ENCODE results near the gene EPC1. TPM values are rescaled to one million over a fixed set of nuclear protein-coding genes. Genes with fewer than 3 reads are reported as not detected.

EPC1 gene
- total RNA-seq, 1 donor: 26.7 TPM

- no peak for TF ChIP-seq CTCF (IDR thresholded peaks at IDR 0.05; ENCODE audit: insufficient read depth, low read length)
- no peak for DNase-seq (ENCODE audit: low read depth)
- no peak overlapping the region for H3K4me3 ChIP-seq (ENCODE audit: low read depth, low read length)
Observed at GRCh38 chr10:32269343-32270100, 77.4 kb downstream of the EPC1 start.

- no peak for DNase-seq (ENCODE audit: low read depth)
- H3K4me3 ChIP-seq (ENCODE audit: low read depth, low read length): no peak overlapping the region
- TF ChIP-seq CTCF (IDR thresholded peaks at IDR 0.05; ENCODE audit: insufficient read depth, low read length): no peak
Observed at GRCh38 chr10:32268788-32269187, 78.2 kb downstream of the EPC1 start.

- TF ChIP-seq CTCF (IDR thresholded peaks at IDR 0.05; ENCODE audit: insufficient read depth, low read length): no peak
- no peak overlapping the region for H3K4me3 ChIP-seq (ENCODE audit: low read depth, low read length)
- DNase-seq (ENCODE audit: low read depth): no peak
Observed at GRCh38 chr10:32266979-32267378, 80.0 kb downstream of the EPC1 start.

GRCh38 chr10:32266566-32266965, 80.4 kb downstream of the EPC1 start:
- TF ChIP-seq CTCF (IDR thresholded peaks at IDR 0.05; ENCODE audit: insufficient read depth, low read length): no peak
- H3K4me3 ChIP-seq (ENCODE audit: low read depth, low read length): no peak overlapping the region

GRCh38 chr10:32265756-32266155, 81.2 kb downstream of the EPC1 start:
- DNase-seq (ENCODE audit: low read depth): no peak
- TF ChIP-seq CTCF (IDR thresholded peaks at IDR 0.05; ENCODE audit: insufficient read depth, low read length): no peak

More at GRCh38 chr10:32266566-32266965, 80.4 kb downstream of the EPC1 start:
- no peak for DNase-seq (ENCODE audit: low read depth)

GRCh38 chr10:32263300-32263699, 83.7 kb downstream of the EPC1 start:
- DNase-seq (ENCODE audit: low read depth): no peak

More at GRCh38 chr10:32265756-32266155, 81.2 kb downstream of the EPC1 start:
- H3K4me3 ChIP-seq (ENCODE audit: low read depth, low read length): no peak overlapping the region

More at GRCh38 chr10:32263300-32263699, 83.7 kb downstream of the EPC1 start:
- no peak for TF ChIP-seq CTCF (IDR thresholded peaks at IDR 0.05; ENCODE audit: insufficient read depth, low read length)
- no peak overlapping the region for H3K4me3 ChIP-seq (ENCODE audit: low read depth, low read length)

All from fibroblast of the aortic adventitia (primary cell).